Mesendoderm (in vitro differentiated cells): Measurements from ENCODE around the gene KRT2.

ENCODE experiments used
- DNase-seq: peaks from one replicate; pipeline ENCODE4 v3.0.0; 2013
- H2AK5ac ChIP-seq: 2 replicates; pipeline ENCODE4 v1.6.1; 2013; ENCODE audit warnings: low read length, inconsistent platforms
- H2BK120ac ChIP-seq: 2 replicates; pipeline ENCODE4 v1.6.1; 2013; ENCODE audit warnings: low read depth, mild to moderate bottlenecking, low read length, moderate library complexity, mixed read lengths
- H2BK15ac ChIP-seq: replicated peaks from 2 replicates; pipeline ENCODE4 v1.6.1; 2013; ENCODE audit warnings: low read depth, mild to moderate bottlenecking, moderate library complexity
- H2BK5ac ChIP-seq: 2 replicates; pipeline ENCODE4 v1.6.1; 2013; ENCODE audit warnings: low read length, inconsistent platforms
- H3K18ac ChIP-seq: 2 replicates; pipeline ENCODE4 v1.6.1; 2013; ENCODE audit warnings: mild to moderate bottlenecking, low read length, mixed read lengths
- H3K23ac ChIP-seq: one replicate; pipeline ENCODE4 v1.6.1; 2013; ENCODE audit warnings: low read length
- H3K27ac ChIP-seq: 2 replicates; pipeline ENCODE4 v1.5.1; 2013; ENCODE audit warnings: low read depth, mild to moderate bottlenecking, inconsistent platforms, low read length, moderate library complexity
- H3K27me3 ChIP-seq: 2 replicates; pipeline ENCODE4 v1.6.1; 2013; ENCODE audit warnings: low read length, control low read depth, mild to moderate bottlenecking, inconsistent platforms; ENCODE audit not compliant: insufficient read depth, poor library complexity
- H3K36me3 ChIP-seq: 2 replicates; pipeline ENCODE4 v1.6.1; 2013; ENCODE audit warnings: low read length, inconsistent platforms; ENCODE audit not compliant: control insufficient read depth, insufficient read depth
- H3K4ac ChIP-seq: one replicate; pipeline ENCODE4 v1.6.1; 2013; ENCODE audit warnings: low read depth, mild to moderate bottlenecking, low read length, moderate library complexity
- H3K4me1 ChIP-seq: 2 replicates; pipeline ENCODE4 v1.6.1; 2013; ENCODE audit warnings: low read depth, low read length, inconsistent platforms; ENCODE audit not compliant: control insufficient read depth
- H3K4me2 ChIP-seq: 2 replicates; pipeline ENCODE4 v1.6.1; 2013; ENCODE audit warnings: low read length
- H3K4me3 ChIP-seq: 2 replicates; pipeline ENCODE4 v1.5.1; 2013; ENCODE audit warnings: mild to moderate bottlenecking, low read length
- H3K56ac ChIP-seq: one replicate; pipeline ENCODE4 v1.6.1; 2013; ENCODE audit warnings: low read length
- H3K79me1 ChIP-seq: 2 replicates; pipeline ENCODE4 v1.6.1; 2013; ENCODE audit warnings: low read length, inconsistent platforms
- H3K79me2 ChIP-seq: 2 replicates; pipeline ENCODE4 v1.6.1; 2013; ENCODE audit warnings: mild to moderate bottlenecking, low read length; ENCODE audit not compliant: control insufficient read depth, insufficient read depth
- H3K9ac ChIP-seq: 2 replicates; pipeline ENCODE4 v1.6.1; 2013; ENCODE audit warnings: low read length, inconsistent platforms
- H4K5ac ChIP-seq: one replicate; pipeline ENCODE4 v1.6.1; 2013; ENCODE audit warnings: low read length
- H4K8ac ChIP-seq: one replicate; pipeline ENCODE4 v1.6.1; 2013; ENCODE audit warnings: low read depth, mild to moderate bottlenecking, control low read depth, low read length, moderate library complexity
- WGBS: extraction: QIAGEN DNeasy Blood & Tissue Kit; methylation state at CpG from one replicate; pipeline ENCODE4 v1.1.7; 2013; ENCODE audit warnings: low lambda C conversion rate, missing lambda C conversion rate; ENCODE audit not compliant: insufficient coverage; ENCODE audit errors: extremely low coverage; 5-methylcytosine and 5-hydroxymethylcytosine counted together

The KRT2 gene

GRCh38 chr12:52631264-52631663 is 20.7 kb downstream of the KRT2 start:
- Histone ChIP-seq H3K27me3 (no peaks in the 10 kb centered on the region), H4K5ac (no peak overlapping the region), H3K4ac (no peak overlapping the region), H2AK5ac (no peak overlapping the region), H3K79me2 (no peaks in the 10 kb centered on the region), H2BK15ac (no peak overlapping the region), H3K79me1 (no peaks in the 10 kb centered on the region), H4K8ac (no peak overlapping the region), H3K9ac (no peak overlapping the region), H3K56ac (no peak overlapping the region), H3K18ac (no peak overlapping the region), H3K27ac (no peak overlapping the region), H3K4me3 (no peak overlapping the region), H2BK5ac (no peak overlapping the region), H3K36me3 (no peaks in the 10 kb centered on the region), H3K4me2 (no peak overlapping the region), H3K23ac (no peak overlapping the region), H3K4me1 (no peaks in the 10 kb centered on the region), H2BK120ac (no peak overlapping the region)
- WGBS, result no CpG with 5 or more reads among the region's 4 CpGs
- DNase-seq, result no peak

- Histone ChIP-seq H3K4me3 (no peak overlapping the region), H4K8ac (no peak overlapping the region), H2BK120ac (no peak overlapping the region), H3K4ac (no peak overlapping the region), H3K79me2 (no peaks in the 10 kb centered on the region), H3K18ac (no peak overlapping the region), H3K9ac (no peak overlapping the region), H3K79me1 (no peaks in the 10 kb centered on the region), H4K5ac (no peak overlapping the region), H3K23ac (no peak overlapping the region), H3K27me3 (no peaks in the 10 kb centered on the region), H3K27ac (no peak overlapping the region), H2BK5ac (no peak overlapping the region), H3K56ac (no peak overlapping the region), H3K36me3 (no peaks in the 10 kb centered on the region), H2BK15ac (no peak overlapping the region), H3K4me1 (no peaks in the 10 kb centered on the region), H3K4me2 (no peak overlapping the region), H2AK5ac (no peak overlapping the region)
- WGBS, result no CpG with 5 or more reads among the region's 4 CpGs
- no peak for DNase-seq
These were observed 21.3 kb downstream of the KRT2 start for GRCh38 chr12:52630599-52631200.

- Histone ChIP-seq H3K23ac (no peak overlapping the region), H3K9ac (no peak overlapping the region), H4K8ac (no peak overlapping the region), H3K27me3 (no peaks in the 10 kb centered on the region), H3K18ac (no peak overlapping the region), H3K27ac (no peak overlapping the region), H3K4me1 (no peaks in the 10 kb centered on the region), H3K4ac (no peak overlapping the region), H2BK120ac (no peak overlapping the region), H4K5ac (no peak overlapping the region), H3K56ac (no peak overlapping the region), H3K4me2 (no peak overlapping the region), H3K36me3 (no peaks in the 10 kb centered on the region), H2BK5ac (no peak overlapping the region), H2BK15ac (no peak overlapping the region), H2AK5ac (no peak overlapping the region), H3K4me3 (no peak overlapping the region), H3K79me2 (no peaks in the 10 kb centered on the region), H3K79me1 (no peaks in the 10 kb centered on the region)
- no peak for DNase-seq
- WGBS, result no CpG with 5 or more reads among the region's 7 CpGs
These were observed 22.0 kb downstream of the KRT2 start for GRCh38 chr12:52630008-52630500.

GRCh38 chr12:52629281-52630007 is 22.6 kb downstream of the KRT2 start:
- H3K23ac ChIP-seq, result no peak overlapping the region
- WGBS, result no CpG with 5 or more reads among the region's 12 CpGs
- H3K36me3 ChIP-seq, result no peaks in the 10 kb centered on the region
- no peaks in the 10 kb centered on the region for H3K4me1 ChIP-seq
- H3K56ac ChIP-seq, result no peak overlapping the region
- no peak overlapping the region for H3K27ac ChIP-seq
- H3K4me2 ChIP-seq, result no peak overlapping the region
- no peak overlapping the region for H3K4me3 ChIP-seq
- H3K27me3 ChIP-seq, result no peaks in the 10 kb centered on the region
- no peak overlapping the region for H2BK5ac ChIP-seq
- H2BK120ac ChIP-seq, result no peak overlapping the region
- no peak overlapping the region for H4K8ac ChIP-seq
- no peak overlapping the region for H2BK15ac ChIP-seq
- H3K4ac ChIP-seq, result no peak overlapping the region
- no peaks in the 10 kb centered on the region for H3K79me1 ChIP-seq
- no peaks in the 10 kb centered on the region for H3K79me2 ChIP-seq
- H3K9ac ChIP-seq, result no peak overlapping the region
- DNase-seq, result no peak
- H2AK5ac ChIP-seq, result no peak overlapping the region
- no peak overlapping the region for H4K5ac ChIP-seq
- H3K18ac ChIP-seq, result no peak overlapping the region

GRCh38 chr12:52628841-52629240 is 23.2 kb downstream of the KRT2 start:
- Histone ChIP-seq H3K79me2 (no peaks in the 10 kb centered on the region), H3K27me3 (no peaks in the 10 kb centered on the region)
- no CpG with 5 or more reads among the region's 2 CpGs for WGBS

More at GRCh38 chr12:52628841-52629240, 23.2 kb downstream of the KRT2 start:
- H4K5ac ChIP-seq, result no peak overlapping the region
- no peak overlapping the region for H3K4me3 ChIP-seq
- H3K27ac ChIP-seq, result no peak overlapping the region
- H2BK120ac ChIP-seq, result no peak overlapping the region
- H2BK15ac ChIP-seq, result no peak overlapping the region
- no peak overlapping the region for H3K23ac ChIP-seq
- DNase-seq, result no peak
- no peak overlapping the region for H3K4me2 ChIP-seq
- no peak overlapping the region for H3K9ac ChIP-seq
- H4K8ac ChIP-seq, result no peak overlapping the region
- no peak overlapping the region for H3K56ac ChIP-seq
- H2BK5ac ChIP-seq, result no peak overlapping the region
- no peaks in the 10 kb centered on the region for H3K79me1 ChIP-seq
- H3K18ac ChIP-seq, result no peak overlapping the region
- no peaks in the 10 kb centered on the region for H3K4me1 ChIP-seq
- no peak overlapping the region for H3K4ac ChIP-seq
- H3K36me3 ChIP-seq, result no peaks in the 10 kb centered on the region
- no peak overlapping the region for H2AK5ac ChIP-seq
